NCI-H2196 treated with DMSO at 0.1 percent for 48 hours (cell line): ENCODE data around the gene LKAAEAR1.

ENCODE experiments used
- DNase-seq: peaks from one replicate; lab custom pipeline; 2025; ENCODE audit not compliant: unreplicated experiment; lab: John Stamatoyannopoulos, UW

The LKAAEAR1 gene

GRCh38 chr20:64111841-64112641 lies 27.8 kb upstream of the LKAAEAR1 start:
- no peak for DNase-seq

GRCh38 chr20:64110411-64111068 lies 26.3 kb upstream of the LKAAEAR1 start:
- no peak for DNase-seq

- DNase-seq, result no peak
Observed at GRCh38 chr20:64109831-64110391, 25.7 kb upstream of the LKAAEAR1 start.

GRCh38 chr20:64108731-64109681 lies 24.8 kb upstream of the LKAAEAR1 start:
- DNase-seq, result no peak

GRCh38 chr20:64107736-64108457 lies 23.7 kb upstream of the LKAAEAR1 start:
- DNase-seq, result no peak

GRCh38 chr20:64106981-64107735 lies 23.0 kb upstream of the LKAAEAR1 start, which contains the start of gene NPBWR2:
Gene NPBWR2 (minus strand): TSS chr20:64107565. CDS start chr20:64106831, 734 bp downstream.
- no peak for DNase-seq

- no peak for DNase-seq
Observed at GRCh38 chr20:64106435-64106961, 22.3 kb upstream of the LKAAEAR1 start.

DNA sequence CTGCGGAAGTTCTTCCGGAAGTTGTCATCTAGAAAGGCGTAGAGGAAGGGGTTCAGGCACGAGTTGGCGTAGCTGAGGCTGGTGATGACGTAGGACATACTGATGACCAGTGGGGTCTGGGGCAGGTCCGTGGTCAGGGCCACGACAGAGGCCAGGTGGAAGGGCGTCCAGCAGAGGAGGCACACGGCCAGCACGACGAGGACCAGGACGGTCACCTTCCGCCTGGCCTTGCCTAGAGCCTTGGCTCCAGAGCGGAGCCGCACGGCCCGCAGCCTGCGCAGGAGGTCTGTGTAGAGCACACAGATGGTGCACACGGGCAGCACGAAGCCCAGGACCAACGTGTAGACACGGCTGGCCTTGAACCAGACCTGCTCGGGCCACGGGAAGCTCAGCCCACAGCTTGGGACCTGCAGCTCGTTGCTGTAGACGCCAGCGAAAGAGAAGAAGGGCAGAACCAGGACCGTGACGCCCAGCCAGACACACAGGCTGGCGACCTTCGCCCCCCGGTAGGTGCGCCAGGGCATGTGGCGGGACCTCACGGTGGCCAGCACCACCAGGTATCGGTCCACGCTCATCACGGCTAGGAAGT lies 21.7 kb upstream of the LKAAEAR1 start:
- DNase-seq, result no peak

GRCh38 chr20:64104667-64105451 lies 20.7 kb upstream of the LKAAEAR1 start:
- no peak for DNase-seq

DNA sequence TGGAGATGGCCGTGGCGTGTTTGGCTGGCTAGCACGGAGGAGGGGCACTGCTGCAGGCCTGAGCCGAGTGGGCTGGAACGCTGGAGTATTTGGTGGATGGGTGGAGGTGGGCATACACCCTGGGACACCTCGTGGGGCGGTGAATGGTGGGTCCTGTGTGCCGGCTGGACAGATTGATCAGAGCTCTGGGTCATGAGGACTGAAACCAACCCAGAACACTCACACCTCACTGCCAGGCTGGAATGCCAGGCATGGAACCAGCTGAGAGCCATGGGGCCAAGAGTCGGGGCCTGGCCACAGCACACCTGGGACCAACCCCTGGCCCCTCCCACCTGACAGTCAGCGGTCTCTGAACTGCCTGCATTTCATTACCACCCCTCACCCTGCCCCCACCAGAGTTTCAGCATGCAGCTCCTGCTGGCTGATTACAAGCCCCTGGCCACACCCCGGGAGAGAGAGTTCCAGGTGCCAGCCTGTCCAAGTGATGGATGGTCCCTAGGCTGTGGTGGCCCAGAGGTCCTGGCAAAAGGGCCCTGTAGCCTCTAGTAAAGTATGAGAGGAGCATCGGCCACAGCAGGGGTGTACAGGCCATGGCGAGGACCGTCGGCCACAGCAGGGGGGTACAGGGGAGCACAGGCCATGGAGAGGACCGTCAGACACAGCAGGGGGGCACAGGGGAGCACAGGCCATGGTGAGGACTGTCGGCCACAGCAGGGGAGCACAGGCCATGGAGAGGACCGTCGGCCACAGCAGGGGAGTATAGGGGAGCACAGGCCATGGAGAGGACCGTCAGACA lies 19.9 kb upstream of the LKAAEAR1 start:
- DNase-seq, result no peak

- DNase-seq, result no peak
Observed at GRCh38 chr20:64102647-64103354, 18.6 kb upstream of the LKAAEAR1 start.

GRCh38 chr20:64101731-64102621 lies 17.8 kb upstream of the LKAAEAR1 start:
- DNase-seq, result no peak

GRCh38 chr20:64100946-64101688 lies 16.9 kb upstream of the LKAAEAR1 start:
- no peak for DNase-seq

DNA sequence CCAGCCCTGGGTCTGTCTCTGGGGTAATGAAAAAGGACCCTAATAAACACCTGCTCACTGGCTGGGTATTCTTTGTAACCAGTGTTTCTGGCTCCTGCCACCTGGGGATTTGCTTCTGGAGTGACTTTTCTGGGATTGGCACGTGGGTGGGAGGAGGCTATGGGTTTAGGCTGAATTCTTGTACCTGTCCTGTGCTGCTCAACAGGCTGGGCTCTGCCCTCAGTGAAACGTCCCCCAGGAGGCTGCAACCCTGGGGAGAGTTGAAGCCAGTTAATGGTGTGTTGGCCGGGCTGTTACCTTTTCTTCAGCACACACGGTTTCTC lies 16.3 kb upstream of the LKAAEAR1 start:
- no peak for DNase-seq

DNA sequence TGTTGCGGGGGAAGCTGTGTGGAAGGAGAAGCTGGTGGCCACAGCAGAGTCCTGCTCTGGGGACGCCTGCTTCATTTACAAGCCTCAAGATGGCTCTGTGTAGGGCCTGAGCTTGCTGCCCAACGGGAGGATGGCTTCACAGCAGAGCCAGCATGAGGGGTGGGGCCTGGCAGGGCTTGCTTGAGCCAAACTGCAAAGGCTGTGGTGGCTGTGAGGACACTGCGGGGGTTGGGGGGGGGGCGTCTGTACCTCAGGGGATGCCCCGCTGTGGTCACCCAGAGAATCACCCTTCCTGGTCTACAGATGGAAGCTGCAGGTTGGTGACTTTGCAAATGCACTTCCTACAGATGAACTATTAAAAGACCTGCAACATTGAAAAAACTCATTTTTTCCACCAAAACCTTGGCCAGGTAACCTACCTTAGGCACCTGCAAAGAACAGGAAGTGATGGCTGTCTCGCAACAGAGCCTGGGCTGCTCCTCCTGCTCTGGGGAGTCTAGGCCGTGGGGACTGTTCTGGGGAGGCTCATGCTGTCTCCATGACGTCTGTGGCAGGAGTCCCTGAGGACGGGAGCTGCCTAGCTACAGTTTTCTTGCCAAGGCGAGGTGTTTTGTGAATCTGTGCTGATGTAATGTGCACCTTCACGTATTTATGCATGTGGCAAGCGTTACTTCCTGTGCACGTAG lies 15.8 kb upstream of the LKAAEAR1 start:
- peak; percentile 33 for DNase-seq
